ENCODE data around the gene SLC38A9. TPM values are rescaled to one million over a fixed set of nuclear protein-coding genes. Genes with fewer than 3 reads are reported as not detected.

The SLC38A9 gene
- total and polyA plus RNA-seq, 2 of the 8 experiments (the other 6 are each of a cell fraction or from before 2014, with no cell fraction given), result 29.2 to 43.7 TPM

DNA sequence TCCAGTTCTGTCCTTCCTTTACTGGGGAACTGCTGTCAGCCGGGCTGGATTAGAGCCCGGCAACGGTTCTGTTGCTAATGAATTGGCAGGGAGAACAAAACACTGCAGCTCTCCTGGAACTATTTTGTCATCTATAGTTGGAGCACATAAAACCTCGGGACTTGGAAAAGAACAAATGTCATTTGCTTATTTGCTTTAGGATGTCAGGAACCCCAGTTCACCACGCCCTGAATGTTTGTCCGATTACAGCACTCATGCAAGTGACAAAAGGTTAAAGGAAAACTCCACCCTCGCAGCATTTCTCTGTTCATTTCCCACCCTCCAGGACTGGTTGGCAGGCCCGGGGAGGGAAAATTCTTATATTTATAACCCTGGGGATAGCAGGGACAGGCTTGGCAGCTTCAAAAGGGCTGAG, 110.9 kb downstream of the SLC38A9 start:
- no peak overlapping the region for H2AK5ac ChIP-seq (ENCODE audit: low read depth, low read length)
- H2BK20ac ChIP-seq (ENCODE audit: low read length), result no peak overlapping the region
- H2BK5ac ChIP-seq (ENCODE audit: low read depth, low read length), result no peak overlapping the region
- H4K20me1 ChIP-seq (replicated peaks in 1 of 2; ENCODE audit: control insufficient read depth in 1 of 2, insufficient read depth in 2 of 2, low read length in 2 of 2), result no peaks in the 10 kb centered on the region
- no peaks in the 10 kb centered on the region for H3K9me3 ChIP-seq (ENCODE audit: insufficient read depth in 2 of 2, low read depth in 1 of 2, low read length in 1 of 2)
- H3K9ac ChIP-seq (replicated peaks in 1 of 4; ENCODE audit: extremely low read depth in 1 of 4, low read depth in 3 of 4, low read length in 3 of 4), result no peak overlapping the region
- H2BK12ac ChIP-seq (ENCODE audit: low read depth, low read length), result no peak overlapping the region
- H4K8ac ChIP-seq (ENCODE audit: extremely low read depth, insufficient read depth, low read length), result no peak overlapping the region
- CTCF ChIA-PET (ENCODE audit: partially characterized antibody), result interaction anchor here (0.6 kb wide), 1 partner anchor 146 kb away, joined by 3 read pairs; no protein-coding TSS in a partner anchor
- H3K14ac ChIP-seq (ENCODE audit: insufficient read length), result no peak overlapping the region
- H2BK15ac ChIP-seq (ENCODE audit: low read length), result no peak overlapping the region
- H3K4me2 ChIP-seq (ENCODE audit: insufficient read depth in 1 of 2, low read depth in 2 of 2, low read length in 2 of 2), result no peak overlapping the region
- peaks cover 0 to 10% (median 2%) of the 10 kb centered on the region in 4 experiments; a peak in 4 of 7 replicates for H3K4me1 ChIP-seq (replicated peaks in 1 of 4; ENCODE audit: control insufficient read depth in 3 of 4, insufficient read depth in 4 of 4, low read length in 3 of 4)
- H2AFZ ChIP-seq (ENCODE audit: low read length), result no peak overlapping the region
- no peak overlapping the region for H2BK120ac ChIP-seq (replicated peaks; ENCODE audit: low read depth, low read length)
- H3K79me2 ChIP-seq (ENCODE audit: control insufficient read depth in 1 of 2, insufficient read depth in 2 of 2, low read length in 2 of 2), result no peaks in the 10 kb centered on the region
- no peak overlapping the region for H3K4ac ChIP-seq (replicated peaks; ENCODE audit: insufficient read length, low read depth, low read length)
- H4K5ac ChIP-seq (ENCODE audit: insufficient read length, low read depth, low read length), result no peak overlapping the region
- H3K23me2 ChIP-seq (ENCODE audit: low read depth, low read length), result no peaks in the 10 kb centered on the region
- H3K56ac ChIP-seq (replicated peaks; ENCODE audit: insufficient read length, low read depth, low read length), result no peak overlapping the region
- no peak overlapping the region for H4K91ac ChIP-seq (replicated peaks; ENCODE audit: insufficient read length, low read length)
- no peak overlapping the region for H3K4me3 ChIP-seq (ENCODE audit: extremely low read depth in 1 of 4, insufficient read depth in 2 of 4, low read depth in 3 of 4, low read length in 4 of 4)
- no peak overlapping the region for H3K23ac ChIP-seq (ENCODE audit: insufficient read length)
- H3K18ac ChIP-seq (ENCODE audit: extremely low read depth, low read length), result no peak overlapping the region
- WGBS, 2 experiments (ENCODE audit: extremely low coverage in 1 of 2, insufficient coverage in 1 of 2, insufficient read length in 1 of 2, insufficient replicate concordance in 2 of 2, low coverage in 1 of 2, low lambda C conversion rate in 2 of 2, missing lambda C conversion rate in 1 of 2), result 85% methylated on average over 8 of the region's 8 CpGs; no CpG with 5 or more reads in 1 of the 2 experiments
- H3K27ac ChIP-seq (ENCODE audit: low read depth, low read length), result no peak overlapping the region
- FAIRE-seq, result no peak
- H3K27me3 ChIP-seq (replicated peaks in 1 of 4; ENCODE audit: control insufficient read depth in 3 of 4, extremely low read depth in 1 of 4, insufficient read depth in 3 of 4, low read length in 3 of 4), result no peaks in the 10 kb centered on the region
- POLR2A ChIA-PET (ENCODE audit: partially characterized antibody), result no interaction called here
- no peaks in the 10 kb centered on the region for H3K36me3 ChIP-seq (ENCODE audit: control insufficient read depth in 2 of 4, insufficient read depth in 4 of 4, low read length in 3 of 4)
- H3K79me1 ChIP-seq (ENCODE audit: low read depth, low read length), result no peaks in the 10 kb centered on the region
- peak in 1 of 2 experiments; percentile 32 for DNase-seq (ENCODE audit: low read depth in 1 of 2, low spot score in 2 of 2)
- TF ChIP-seq, protein P1, sequence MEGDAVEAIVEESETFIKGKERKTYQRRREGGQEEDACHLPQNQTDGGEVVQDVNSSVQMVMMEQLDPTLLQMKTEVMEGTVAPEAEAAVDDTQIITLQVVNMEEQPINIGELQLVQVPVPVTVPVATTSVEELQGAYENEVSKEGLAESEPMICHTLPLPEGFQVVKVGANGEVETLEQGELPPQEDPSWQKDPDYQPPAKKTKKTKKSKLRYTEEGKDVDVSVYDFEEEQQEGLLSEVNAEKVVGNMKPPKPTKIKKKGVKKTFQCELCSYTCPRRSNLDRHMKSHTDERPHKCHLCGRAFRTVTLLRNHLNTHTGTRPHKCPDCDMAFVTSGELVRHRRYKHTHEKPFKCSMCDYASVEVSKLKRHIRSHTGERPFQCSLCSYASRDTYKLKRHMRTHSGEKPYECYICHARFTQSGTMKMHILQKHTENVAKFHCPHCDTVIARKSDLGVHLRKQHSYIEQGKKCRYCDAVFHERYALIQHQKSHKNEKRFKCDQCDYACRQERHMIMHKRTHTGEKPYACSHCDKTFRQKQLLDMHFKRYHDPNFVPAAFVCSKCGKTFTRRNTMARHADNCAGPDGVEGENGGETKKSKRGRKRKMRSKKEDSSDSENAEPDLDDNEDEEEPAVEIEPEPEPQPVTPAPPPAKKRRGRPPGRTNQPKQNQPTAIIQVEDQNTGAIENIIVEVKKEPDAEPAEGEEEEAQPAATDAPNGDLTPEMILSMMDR (IDR thresholded peaks at IDR 0.05; ENCODE audit: control extremely low read depth in 1 of 3, insufficient read depth in 1 of 3, low read depth in 1 of 3, low read length in 3 of 3), result no peak
- TF ChIP-seq BACH1 (IDR thresholded peaks at IDR 0.05; ENCODE audit: low read length) (no peak), MAFK (IDR thresholded peaks at IDR 0.05; ENCODE audit: low read depth, low read length) (no peak), GTF2F1 (IDR thresholded peaks at IDR 0.05; ENCODE audit: borderline replicate concordance, low read depth, low read length) (no peak), RAD21 (IDR thresholded peaks at IDR 0.05 in 1 of 2, conservative IDR thresholded peaks at IDR 0.05 in 1 of 2; ENCODE audit: low read depth in 2 of 2, low read length in 2 of 2) (no peak), KDM1A (IDR thresholded peaks at IDR 0.05; ENCODE audit: borderline replicate concordance, low read length) (no peak)

Data from H1 (cell line).